HepG2 (cell line): ENCODE data around the gene AFAP1L2. TPM values are rescaled to one million over a fixed set of nuclear protein-coding genes. Genes with fewer than 3 reads are reported as not detected.

Experiments used
- ATAC-seq: fragments of 200-7000 bp; cut with Tn5 transposase; 3 replicates; pipeline ENCODE4 v1.9.1; 2020; ENCODE audit warnings: mild to moderate bottlenecking, moderate library complexity
- BruUV-seq: library from RNA; stranded (reverse); fragments of 400-500 nt; replicated peaks from 2 replicates; lab custom pipeline; 2021; lab: Mats Ljungman, UMichigan
- CTCF ChIA-PET: fragments of 300-600 bp; formaldehyde crosslinking; extraction: SDS; loops from one replicate; lab custom pipeline; 2021; ENCODE audit warnings: low total read pairs, inconsistent platforms, low intra/inter-chr PET ratio; lab: Yijun Ruan, JAX
- POLR2A ChIA-PET: fragments of 350-600 bp; sonication (Branson Sonifier 250); formaldehyde crosslinking; loops from one replicate; lab custom pipeline; 2020; ENCODE audit warnings: antibody characterized with exemption, inconsistent platforms; lab: Yijun Ruan, JAX
- DNase-seq: peaks from one replicate; pipeline ENCODE4 v3.0.0-alpha.2; 2015; ENCODE audit warnings: low spot score
- FAIRE-seq: peaks from 3 replicates; lab custom pipeline; 2011; peaks lifted over from hg19 to GRCh38; lab: Jason Lieb, UNC
- H2AFZ ChIP-seq: one replicate; pipeline ENCODE4 v1.6.1; 2011; ENCODE audit warnings: low read length, inconsistent platforms
- H3K27ac ChIP-seq: fragments of 300-600 bp; 3 replicates; pipeline ENCODE4 v1.8.0; 2011; ENCODE audit warnings: mixed run types, mild to moderate bottlenecking, mixed read lengths, low read length, inconsistent platforms; ENCODE audit not compliant: insufficient read depth; ENCODE audit errors: extremely low read length
- H3K27me3 ChIP-seq, 2 experiments: fragments of 200-600 bp in 1 of 2; 2 replicates in 1 of 2; 3 replicates in 1 of 2; pipeline versions ENCODE4 v1.6.0 to v1.8.0; 2011; ENCODE audit warnings: low read length in 2 of 2, mild to moderate bottlenecking in 2 of 2, moderate library complexity in 2 of 2, inconsistent platforms in 1 of 2; ENCODE audit not compliant: insufficient read depth in 2 of 2, control insufficient read depth in 1 of 2
- H3K36me3 ChIP-seq, 2 experiments: fragments of 200-600 bp in 1 of 2; replicated peaks in 1 of 2; 2 replicates in 1 of 2; 3 replicates in 1 of 2; pipeline versions ENCODE4 v1.5.1 to v1.8.0; 2011; ENCODE audit warnings: low read length in 2 of 2, inconsistent platforms in 1 of 2; ENCODE audit not compliant: insufficient read depth in 2 of 2, control insufficient read depth in 1 of 2
- H3K4me1 ChIP-seq: 2 replicates; pipeline ENCODE4 v1.5.1; 2012; ENCODE audit warnings: low read length, inconsistent platforms; ENCODE audit not compliant: insufficient read depth
- H3K4me2 ChIP-seq: 2 replicates; pipeline ENCODE4 v1.6.0; 2011; ENCODE audit warnings: low read depth, low read length, inconsistent platforms
- H3K4me3 ChIP-seq, 3 experiments: fragments of 200-600 bp in 1 of 3; sonication (generic), shearing (Covaris generic) in 1 of 3; replicated peaks in 1 of 3; 2 replicates each; pipeline ENCODE4 v1.5.1; 2011 to 2016; ENCODE audit warnings: low read length in 3 of 3, inconsistent platforms in 2 of 3, low read depth in 2 of 3, mild to moderate bottlenecking in 2 of 3, control low read depth in 1 of 3, mixed read lengths in 1 of 3; ENCODE audit not compliant: insufficient read depth in 1 of 3
- H3K79me2 ChIP-seq: one replicate; pipeline ENCODE4 v1.6.1; 2011; ENCODE audit warnings: low read length, inconsistent platforms; ENCODE audit not compliant: insufficient read depth
- H3K9ac ChIP-seq: 2 replicates; pipeline ENCODE4 v1.6.0; 2011; ENCODE audit warnings: mild to moderate bottlenecking, low read depth, low read length, inconsistent platforms; ENCODE audit not compliant: insufficient read depth
- H3K9me3 ChIP-seq: 2 replicates; pipeline ENCODE4 v1.5.1; 2012; ENCODE audit warnings: mild to moderate bottlenecking, low read length
- H4K20me1 ChIP-seq: 2 replicates; pipeline ENCODE4 v1.6.0; 2011; ENCODE audit warnings: inconsistent platforms, mild to moderate bottlenecking, low read length, moderate library complexity; ENCODE audit not compliant: insufficient read depth
- ARID2 ChIP-seq: sonication (generic); formaldehyde crosslinking; IDR thresholded peaks from 2 replicates; pipeline ENCODE4 v1.8.1; 2022; ENCODE audit warnings: mild to moderate bottlenecking, missing genetic modification reagents, borderline replicate concordance
- E2F1 ChIP-seq: sonication (generic); formaldehyde crosslinking; IDR thresholded peaks from 2 replicates; pipeline ENCODE4 v1.5.0; 2020; ENCODE audit warnings: missing genetic modification reagents
- ETS1 ChIP-seq: sonication (generic); formaldehyde crosslinking; IDR thresholded peaks from 2 replicates; pipeline ENCODE4 v1.4.0; 2020; ENCODE audit warnings: missing genetic modification reagents
- HNRNPLL ChIP-seq: fragments of 200-400 bp; formaldehyde crosslinking; IDR thresholded peaks from 2 replicates; pipeline ENCODE4 v1.6.1; 2017; ENCODE audit warnings: mild to moderate bottlenecking, low read depth, low read length; ENCODE audit not compliant: poor library complexity, severe bottlenecking
- JDP2 ChIP-seq: sonication (generic); formaldehyde crosslinking; IDR thresholded peaks from 2 replicates; pipeline ENCODE4 v1.8.1; 2022; ENCODE audit warnings: missing genetic modification reagents, borderline replicate concordance
- KLF13 ChIP-seq: sonication (generic); formaldehyde crosslinking; IDR thresholded peaks from 2 replicates; pipeline ENCODE4 v1.4.0; 2020; ENCODE audit warnings: mild to moderate bottlenecking, missing genetic modification reagents
- POLR2AphosphoS2 ChIP-seq: IDR thresholded peaks from 2 replicates; pipeline ENCODE4 v1.6.1; 2011; ENCODE audit warnings: low read depth, low read length, improper control_type of control experiment
- ZKSCAN1 ChIP-seq: fragments of 150-350 bp; IDR thresholded peaks from 2 replicates; pipeline ENCODE4 v1.6.1; 2014; ENCODE audit warnings: low read length
- ZMAT5 ChIP-seq: sonication (generic); formaldehyde crosslinking; IDR thresholded peaks from 2 replicates; pipeline ENCODE4 v1.5.0; 2020; ENCODE audit warnings: mild to moderate bottlenecking, low read depth, missing genetic modification reagents, borderline replicate concordance
- ZNF510 ChIP-seq: sonication (generic); formaldehyde crosslinking; IDR thresholded peaks from 2 replicates; pipeline ENCODE4 v1.4.0; 2020; ENCODE audit warnings: low read depth, mild to moderate bottlenecking, missing genetic modification reagents
- ZNF614 ChIP-seq: IDR thresholded peaks from 2 replicates; pipeline ENCODE4 v1.6.1; 2018; ENCODE audit warnings: missing biosample characterization, missing genetic modification reagents, inconsistent platforms, borderline replicate concordance
- ZNF678 ChIP-seq: sonication (generic); formaldehyde crosslinking; IDR thresholded peaks from 2 replicates; pipeline ENCODE4 v1.4.0; 2020; ENCODE audit warnings: mild to moderate bottlenecking, missing genetic modification reagents
- WGBS: methylation state at CpG from one replicate; pipeline ENCODE4 v1.1.6; 2017; ENCODE audit warnings: low lambda C conversion rate; 5-methylcytosine and 5-hydroxymethylcytosine counted together
- in situ Hi-C: cut with HindIII; loops from 2 replicates; pipeline ENCODE4 v1.10.0; 2017; ENCODE audit warnings: low pct_unique_long_range_greater_than_20kb; ENCODE audit not compliant: extremely low pct_ligation_motif_present
- intact Hi-C: fragments of 100-400 bp; cut with micrococcal nuclease; formaldehyde crosslinking; loops from one replicate; pipeline ENCODE4 v1.10.0; 2022; ENCODE audit not compliant: unreplicated experiment
- polyA plus RNA-seq, 8 experiments: library from polyadenylated mRNA; depleted of rRNA in 3 of 8; stranded (reverse) in 7 of 8; unstranded in 1 of 8; fragments of >200 nt; fragmentation: Illumina TruSeq in 4 of 8; extraction: Trizol in 4 of 8; gene quantifications; 2 replicates each; pipeline versions ENCODE4 v1.2.1 to v1.2.3, GENCODE V29; 2011 to 2016; ENCODE audit warnings: low read depth in 4 of 8, missing spikeins in 1 of 8, mixed read lengths in 1 of 8; ENCODE audit not compliant: insufficient read depth in 1 of 8
- total RNA-seq, 5 experiments: library from RNA; depleted of rRNA; stranded (reverse); fragments of >200 nt; fragmentation: Illumina TruSeq; extraction: Trizol; gene quantifications; 2 replicates each; pipeline ENCODE4 v1.2.3, GENCODE V29; 2016; ENCODE audit warnings: low read depth in 1 of 5

Gene AFAP1L2
- total and polyA plus RNA-seq, 2 of the 13 experiments (the other 11 are each of a cell fraction or from before 2014, with no cell fraction given) = not detected

- H3K4me2 ChIP-seq = no peak overlapping the region
- H2AFZ ChIP-seq = no peak overlapping the region
- H3K27me3 ChIP-seq = no peaks in the 10 kb centered on the region
- no peaks in the 10 kb centered on the region for H3K79me2 ChIP-seq
- peaks cover 0 to 2% of the 10 kb centered on the region in 2 experiments; a peak in 1 of 5 replicates for H3K36me3 ChIP-seq
- H3K9ac ChIP-seq = no peak overlapping the region
- no peak for DNase-seq
- no peak for FAIRE-seq
- BruUV-seq = no TSS peak
- no peaks in the 10 kb centered on the region for H3K9me3 ChIP-seq
- H3K4me3 ChIP-seq = no peak overlapping the region
- no peak overlapping the region for H3K27ac ChIP-seq
- no peaks in the 10 kb centered on the region for H4K20me1 ChIP-seq
- no peaks in the 10 kb centered on the region for H3K4me1 ChIP-seq
- CTCF ChIA-PET = no interaction called here
- intact Hi-C loops (no loop called here), in situ Hi-C loops (no loop called here)
- TF ChIP-seq ZNF510 (CRISPR knock-in tag) (no peak), HNRNPLL (no peak), ARID2 (CRISPR knock-in tag) (no peak), E2F1 (CRISPR knock-in tag) (no peak), ZNF614 (CRISPR knock-in tag) (no peak), ZKSCAN1 (no peak), POLR2AphosphoS2 (no peak), KLF13 (CRISPR knock-in tag) (no peak), ETS1 (CRISPR knock-in tag) (no peak), JDP2 (CRISPR knock-in tag) (no peak), ZNF678 (no peak), ZMAT5 (CRISPR knock-in tag) (no peak)
- WGBS = 59% methylated on average over 9 of the region's 9 CpGs
- ATAC-seq = peak; percentile 37
- POLR2A ChIA-PET = no interaction called here
Observed at GRCh38 chr10:114427124-114427852, 23.0 kb upstream of the AFAP1L2 start.
